K562 (cell line): ENCODE measurements around the gene PCED1B. TPM values are rescaled to one million over a fixed set of nuclear protein-coding genes. Genes with fewer than 3 reads are reported as not detected.

Experiments used
- ATAC-seq: fragments of 200-7000 bp; cut with Tn5 transposase; 3 replicates; pipeline ENCODE4 v1.9.1; 2020; ENCODE audit warnings: moderate library complexity
- BruUV-seq: library from RNA; stranded (reverse); fragments of 400-500 nt; replicated peaks from 2 replicates; lab custom pipeline; 2021; lab: Mats Ljungman, UMichigan
- CTCF ChIA-PET: fragments of 300-600 bp; formaldehyde crosslinking; extraction: SDS; loops from one replicate; lab custom pipeline; 2021; ENCODE audit warnings: low intra/inter-chr PET ratio; lab: Yijun Ruan, JAX
- POLR2A ChIA-PET: fragments of 300-600, 350-650 bp; sonication (Branson Sonifier 250); formaldehyde crosslinking; extraction: SDS; loops from one replicate; lab custom pipeline; 2021; ENCODE audit warnings: antibody characterized with exemption, inconsistent platforms; lab: Yijun Ruan, JAX
- DNase-seq, 4 experiments: peaks; one replicate each; pipeline versions ENCODE4 v3.0.0 to v3.0.0-alpha.2; 2011 to 2018; ENCODE audit warnings: low spot score in 3 of 4, mixed read lengths in 3 of 4; ENCODE audit errors: extremely low read depth in 1 of 4
- FAIRE-seq: peaks from 2 replicates; lab custom pipeline; 2011; peaks lifted over from hg19 to GRCh38; lab: Jason Lieb, UNC
- H2AFZ ChIP-seq: 2 replicates; pipeline ENCODE4 v1.6.0; 2011; ENCODE audit warnings: low read depth, low read length, control low read depth, inconsistent platforms
- H3K27ac ChIP-seq: fragments of 200-600 bp; 3 replicates; pipeline ENCODE4 v1.8.0; 2011; ENCODE audit warnings: low read depth, mild to moderate bottlenecking, control low read depth, inconsistent platforms, low read length, moderate library complexity, mixed read lengths; ENCODE audit errors: extremely low read depth
- H3K27me3 ChIP-seq, 2 experiments: fragments of 300-600 bp in 1 of 2; 2 replicates in 1 of 2; 3 replicates in 1 of 2; pipeline versions ENCODE4 v1.6.0 to v1.8.0; 2011; ENCODE audit warnings: inconsistent platforms in 2 of 2, low read length in 2 of 2, mild to moderate bottlenecking in 1 of 2, mixed read lengths in 1 of 2, moderate library complexity in 1 of 2; ENCODE audit not compliant: control insufficient read depth in 2 of 2, insufficient read depth in 2 of 2
- H3K36me3 ChIP-seq: fragments of 300-600 bp; 3 replicates; pipeline ENCODE4 v1.8.0; 2011; ENCODE audit warnings: mild to moderate bottlenecking, low read length, inconsistent platforms; ENCODE audit not compliant: control insufficient read depth, insufficient read depth
- H3K4me1 ChIP-seq, 2 experiments: fragments of 200-600 bp in 1 of 2; replicated peaks in 1 of 2; 2 replicates in 1 of 2; 3 replicates in 1 of 2; pipeline versions ENCODE4 v1.5.1 to v1.8.0; 2011; ENCODE audit warnings: inconsistent platforms in 2 of 2, low read length in 2 of 2, mild to moderate bottlenecking in 1 of 2, mixed read lengths in 1 of 2, moderate library complexity in 1 of 2; ENCODE audit not compliant: control insufficient read depth in 2 of 2, insufficient read depth in 2 of 2
- H3K4me2 ChIP-seq: 2 replicates; pipeline ENCODE4 v1.6.1; 2011; ENCODE audit warnings: low read length, control low read depth, inconsistent platforms, mixed read lengths; ENCODE audit not compliant: insufficient read depth
- H3K4me3 ChIP-seq: fragments of 200-600 bp; sonication (generic), shearing (Covaris generic); 2 replicates; pipeline ENCODE4 v1.5.1; 2016; ENCODE audit warnings: control low read depth, inconsistent platforms
- H3K79me2 ChIP-seq: fragments of 200-600 bp; 3 replicates; pipeline ENCODE4 v1.8.0; 2011; ENCODE audit warnings: low read length, inconsistent platforms; ENCODE audit not compliant: control insufficient read depth, insufficient read depth
- H3K9ac ChIP-seq, 2 experiments: 2 replicates each; pipeline versions ENCODE4 v1.6.0 to v1.6.1; 2011; ENCODE audit warnings: low read depth in 2 of 2, low read length in 2 of 2, control low read depth in 1 of 2, inconsistent platforms in 1 of 2, mild to moderate bottlenecking in 1 of 2, mixed read lengths in 1 of 2; ENCODE audit not compliant: insufficient read depth in 1 of 2
- H3K9me1 ChIP-seq: one replicate; pipeline ENCODE4 v1.6.0; 2011; ENCODE audit warnings: inconsistent platforms, mild to moderate bottlenecking, low read length, moderate library complexity; ENCODE audit not compliant: control insufficient read depth, insufficient read depth
- H3K9me3 ChIP-seq: replicated peaks from 2 replicates; pipeline ENCODE4 v1.5.1; 2011; ENCODE audit warnings: low read depth, low read length, inconsistent platforms; ENCODE audit not compliant: control insufficient read depth, insufficient read depth
- H4K20me1 ChIP-seq: replicated peaks from 2 replicates; pipeline ENCODE4 v1.6.1; 2011; ENCODE audit warnings: low read length, inconsistent platforms, mixed read lengths; ENCODE audit not compliant: control insufficient read depth, insufficient read depth
- BRF1 ChIP-seq: IDR thresholded peaks from 3 replicates; pipeline ENCODE4 v1.6.1; 2011; ENCODE audit warnings: borderline replicate concordance, mild to moderate bottlenecking; ENCODE audit not compliant: insufficient read length; ENCODE audit errors: extremely low read depth
- FIP1L1 ChIP-seq: fragments of 200-400 bp; formaldehyde crosslinking; IDR thresholded peaks from 2 replicates; pipeline ENCODE4 v1.6.1; 2018; ENCODE audit warnings: mild to moderate bottlenecking, low read depth, low read length; ENCODE audit not compliant: poor library complexity, severe bottlenecking
- LEF1 ChIP-seq: fragments of 450-650 bp; IDR thresholded peaks from 2 replicates; pipeline ENCODE4 v1.6.1; 2016; ENCODE audit warnings: mild to moderate bottlenecking
- ZEB2 ChIP-seq: fragments of 450-650 bp; IDR thresholded peaks from 2 replicates; pipeline ENCODE4 v1.6.1; 2016
- ZNF717 ChIP-seq: fragments of 250-450 bp; sonication (Bioruptor Pico); IDR thresholded peaks from 2 replicates; pipeline ENCODE4 v1.5.0; 2021
- WGBS: fragments of 100-300 bp; shearing (Covaris generic); methylation state at CpG from one replicate; pipeline ENCODE4 v1.1.6; 2016; ENCODE audit warnings: low coverage, mixed read lengths; ENCODE audit not compliant: insufficient coverage; ENCODE audit errors: missing lambda C conversion rate; 5-methylcytosine and 5-hydroxymethylcytosine counted together
- in situ Hi-C: fragments of 300-500 bp; cut with MboI; formaldehyde crosslinking; loops from 4 replicates; pipeline ENCODE4 v1.15.0; 2018; ENCODE audit warnings: inconsistent platforms, mixed read lengths
- intact Hi-C: fragments of 100-400 bp; cut with micrococcal nuclease; formaldehyde crosslinking; loops from 2 replicates; pipeline ENCODE4 v1.14.2; 2022
- polyA plus RNA-seq, 8 experiments: library from polyadenylated mRNA; depleted of rRNA in 4 of 8; stranded (reverse) in 5 of 8; unstranded in 3 of 8; fragments of >200 nt; fragmentation: Nextera tagmentation in 2 of 8; fragmentation: Illumina TruSeq in 1 of 8; extraction: Ambion mirVana in 2 of 8; extraction: Trizol in 1 of 8; gene quantifications; 2 replicates each; pipeline versions ENCODE4 v1.2.1 to v1.2.3, GENCODE V29; 2011 to 2014; ENCODE audit warnings: inconsistent platforms in 1 of 8, missing spikeins in 1 of 8
- total RNA-seq, 7 experiments: library from RNA; depleted of rRNA in 6 of 7; stranded (reverse); fragments of >200 nt in 6 of 7; fragmentation: Illumina TruSeq in 2 of 7; extraction: Trizol in 2 of 7; gene quantifications; 2 replicates each; pipeline versions ENCODE4 v1.2.1 to v1.2.3, GENCODE V29; 2011 to 2021; ENCODE audit warnings: low replicate concordance in 1 of 7
- TF ChIP-seq, protein P1 (sequence below): fragments of 450-650 bp; formaldehyde crosslinking; IDR thresholded peaks from 2 replicates; pipeline ENCODE4 v1.4.0; 2020; ENCODE audit warnings: mild to moderate bottlenecking, mixed read lengths
- TF ChIP-seq, protein P2 (sequence below): fragments of 250-450 bp; sonication (Bioruptor Pico); IDR thresholded peaks from 2 replicates; pipeline ENCODE4 v1.4.0; 2020
- TF ChIP-seq, protein P3 (sequence below): sonication (generic); formaldehyde crosslinking; IDR thresholded peaks from 2 replicates; pipeline ENCODE4 v1.8.0; 2023; ENCODE audit warnings: mild to moderate bottlenecking, missing genetic modification reagents
- TF ChIP-seq, protein P4 (sequence below): sonication (generic); formaldehyde crosslinking; IDR thresholded peaks from 2 replicates; pipeline ENCODE4 v1.8.1; 2023; ENCODE audit warnings: mild to moderate bottlenecking, missing genetic modification reagents

PCED1B gene
- total and polyA plus RNA-seq, 9 of the 15 experiments (the other 6 are each of a cell fraction or from before 2014, with no cell fraction given): 1.2 to 9.3 (median 2.5) TPM

DNA sequence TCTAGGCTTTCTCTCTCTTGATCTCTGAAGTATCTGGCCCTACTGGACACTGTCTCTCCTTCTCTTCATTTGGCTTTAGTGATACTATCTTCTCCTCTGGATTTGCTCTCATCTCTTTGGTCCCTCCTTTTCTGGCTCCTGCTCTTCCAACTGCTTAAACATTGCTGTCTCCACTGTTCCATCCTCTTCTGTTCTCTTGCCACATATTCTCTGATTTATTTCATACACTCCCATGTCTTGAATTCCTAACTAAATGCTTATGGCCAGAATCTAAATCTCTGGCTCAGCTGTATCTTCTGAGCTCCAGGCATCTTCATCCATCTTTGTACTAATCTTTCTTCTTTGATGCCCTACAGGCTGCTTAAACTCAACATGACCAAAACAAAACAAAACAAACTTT lies 25.5 kb upstream of the PCED1B start (continued):
- TF ChIP-seq ZNF717 (CRISPR knock-in tag) (no peak), BRF1 (no peak)
- TF ChIP-seq, protein P1, sequence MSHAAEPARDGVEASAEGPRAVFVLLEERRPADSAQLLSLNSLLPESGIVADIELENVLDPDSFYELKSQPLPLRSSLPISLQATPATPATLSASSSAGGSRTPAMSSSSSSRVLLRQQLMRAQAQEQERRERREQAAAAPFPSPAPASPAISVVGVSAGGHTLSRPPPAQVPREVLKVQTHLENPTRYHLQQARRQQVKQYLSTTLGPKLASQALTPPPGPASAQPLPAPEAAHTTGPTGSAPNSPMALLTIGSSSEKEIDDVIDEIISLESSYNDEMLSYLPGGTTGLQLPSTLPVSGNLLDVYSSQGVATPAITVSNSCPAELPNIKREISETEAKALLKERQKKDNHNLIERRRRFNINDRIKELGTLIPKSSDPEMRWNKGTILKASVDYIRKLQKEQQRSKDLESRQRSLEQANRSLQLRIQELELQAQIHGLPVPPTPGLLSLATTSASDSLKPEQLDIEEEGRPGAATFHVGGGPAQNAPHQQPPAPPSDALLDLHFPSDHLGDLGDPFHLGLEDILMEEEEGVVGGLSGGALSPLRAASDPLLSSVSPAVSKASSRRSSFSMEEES: no peak
- TF ChIP-seq, protein P2, sequence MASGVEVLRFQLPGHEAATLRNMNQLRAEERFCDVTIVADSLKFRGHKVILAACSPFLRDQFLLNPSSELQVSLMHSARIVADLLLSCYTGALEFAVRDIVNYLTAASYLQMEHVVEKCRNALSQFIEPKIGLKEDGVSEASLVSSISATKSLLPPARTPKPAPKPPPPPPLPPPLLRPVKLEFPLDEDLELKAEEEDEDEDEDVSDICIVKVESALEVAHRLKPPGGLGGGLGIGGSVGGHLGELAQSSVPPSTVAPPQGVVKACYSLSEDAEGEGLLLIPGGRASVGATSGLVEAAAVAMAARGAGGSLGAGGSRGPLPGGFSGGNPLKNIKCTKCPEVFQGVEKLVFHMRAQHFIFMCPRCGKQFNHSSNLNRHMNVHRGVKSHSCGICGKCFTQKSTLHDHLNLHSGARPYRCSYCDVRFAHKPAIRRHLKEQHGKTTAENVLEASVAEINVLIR (CRISPR knock-in tag): no peak

DNA sequence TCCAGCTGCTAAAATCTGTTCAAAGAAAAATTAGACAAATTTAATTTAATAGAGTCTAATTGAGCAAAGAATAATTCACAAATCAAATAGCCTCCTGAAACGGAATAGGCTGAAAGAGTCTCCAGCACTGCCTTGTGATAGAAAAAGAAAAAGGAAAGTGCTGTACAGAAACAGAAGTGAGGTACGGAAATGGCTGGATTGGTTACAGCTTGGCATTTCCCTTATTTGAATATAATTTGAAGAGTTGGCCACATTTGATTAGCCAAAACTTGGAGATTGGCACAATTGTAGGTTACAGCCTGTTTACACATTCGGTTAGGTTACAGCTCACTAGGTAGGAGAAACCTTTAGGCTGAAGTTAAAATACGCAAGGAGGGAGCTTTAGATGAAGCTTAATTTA lies 24.8 kb upstream of the PCED1B start:
- POLR2A ChIA-PET: interaction anchor here (2.3 kb wide), 1 partner anchor 16 kb away, joined by 6 read pairs; no protein-coding TSS in a partner anchor
- CTCF ChIA-PET: no interaction called here
- intact Hi-C loops: no loop called here
- no peak for FAIRE-seq
- 31% methylated on average over 4 of the region's 4 CpGs for whole genome bisulfite sequencing
- BruUV-seq: no TSS peak
- no peak for ATAC-seq
- no peak overlapping the region for H2AFZ ChIP-seq
- H3K9ac ChIP-seq: no peak overlapping the region
- no peak overlapping the region for H3K4me2 ChIP-seq
- no peaks in the 10 kb centered on the region for H3K9me1 ChIP-seq
- peaks cover 3% of the 10 kb centered on the region for H3K9me3 ChIP-seq
- in situ Hi-C loops: no loop called here
- H4K20me1 ChIP-seq: no peaks in the 10 kb centered on the region
- H3K27me3 ChIP-seq: no peaks in the 10 kb centered on the region
- no peaks in the 10 kb centered on the region for H3K36me3 ChIP-seq
- H3K4me3 ChIP-seq: no peak overlapping the region
- no peak for DNase-seq
- H3K27ac ChIP-seq: no peak overlapping the region
- H3K79me2 ChIP-seq: no peaks in the 10 kb centered on the region
- peaks cover 0 to 9% of the 10 kb centered on the region in 2 experiments; a peak in 2 of 5 replicates for H3K4me1 ChIP-seq
- no peak for TF ChIP-seq FIP1L1
- TF ChIP-seq, protein P3, sequence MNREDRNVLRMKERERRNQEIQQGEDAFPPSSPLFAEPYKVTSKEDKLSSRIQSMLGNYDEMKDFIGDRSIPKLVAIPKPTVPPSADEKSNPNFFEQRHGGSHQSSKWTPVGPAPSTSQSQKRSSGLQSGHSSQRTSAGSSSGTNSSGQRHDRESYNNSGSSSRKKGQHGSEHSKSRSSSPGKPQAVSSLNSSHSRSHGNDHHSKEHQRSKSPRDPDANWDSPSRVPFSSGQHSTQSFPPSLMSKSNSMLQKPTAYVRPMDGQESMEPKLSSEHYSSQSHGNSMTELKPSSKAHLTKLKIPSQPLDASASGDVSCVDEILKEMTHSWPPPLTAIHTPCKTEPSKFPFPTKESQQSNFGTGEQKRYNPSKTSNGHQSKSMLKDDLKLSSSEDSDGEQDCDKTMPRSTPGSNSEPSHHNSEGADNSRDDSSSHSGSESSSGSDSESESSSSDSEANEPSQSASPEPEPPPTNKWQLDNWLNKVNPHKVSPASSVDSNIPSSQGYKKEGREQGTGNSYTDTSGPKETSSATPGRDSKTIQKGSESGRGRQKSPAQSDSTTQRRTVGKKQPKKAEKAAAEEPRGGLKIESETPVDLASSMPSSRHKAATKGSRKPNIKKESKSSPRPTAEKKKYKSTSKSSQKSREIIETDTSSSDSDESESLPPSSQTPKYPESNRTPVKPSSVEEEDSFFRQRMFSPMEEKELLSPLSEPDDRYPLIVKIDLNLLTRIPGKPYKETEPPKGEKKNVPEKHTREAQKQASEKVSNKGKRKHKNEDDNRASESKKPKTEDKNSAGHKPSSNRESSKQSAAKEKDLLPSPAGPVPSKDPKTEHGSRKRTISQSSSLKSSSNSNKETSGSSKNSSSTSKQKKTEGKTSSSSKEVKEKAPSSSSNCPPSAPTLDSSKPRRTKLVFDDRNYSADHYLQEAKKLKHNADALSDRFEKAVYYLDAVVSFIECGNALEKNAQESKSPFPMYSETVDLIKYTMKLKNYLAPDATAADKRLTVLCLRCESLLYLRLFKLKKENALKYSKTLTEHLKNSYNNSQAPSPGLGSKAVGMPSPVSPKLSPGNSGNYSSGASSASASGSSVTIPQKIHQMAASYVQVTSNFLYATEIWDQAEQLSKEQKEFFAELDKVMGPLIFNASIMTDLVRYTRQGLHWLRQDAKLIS (CRISPR knock-in tag): no peak
- TF ChIP-seq, protein P4, sequence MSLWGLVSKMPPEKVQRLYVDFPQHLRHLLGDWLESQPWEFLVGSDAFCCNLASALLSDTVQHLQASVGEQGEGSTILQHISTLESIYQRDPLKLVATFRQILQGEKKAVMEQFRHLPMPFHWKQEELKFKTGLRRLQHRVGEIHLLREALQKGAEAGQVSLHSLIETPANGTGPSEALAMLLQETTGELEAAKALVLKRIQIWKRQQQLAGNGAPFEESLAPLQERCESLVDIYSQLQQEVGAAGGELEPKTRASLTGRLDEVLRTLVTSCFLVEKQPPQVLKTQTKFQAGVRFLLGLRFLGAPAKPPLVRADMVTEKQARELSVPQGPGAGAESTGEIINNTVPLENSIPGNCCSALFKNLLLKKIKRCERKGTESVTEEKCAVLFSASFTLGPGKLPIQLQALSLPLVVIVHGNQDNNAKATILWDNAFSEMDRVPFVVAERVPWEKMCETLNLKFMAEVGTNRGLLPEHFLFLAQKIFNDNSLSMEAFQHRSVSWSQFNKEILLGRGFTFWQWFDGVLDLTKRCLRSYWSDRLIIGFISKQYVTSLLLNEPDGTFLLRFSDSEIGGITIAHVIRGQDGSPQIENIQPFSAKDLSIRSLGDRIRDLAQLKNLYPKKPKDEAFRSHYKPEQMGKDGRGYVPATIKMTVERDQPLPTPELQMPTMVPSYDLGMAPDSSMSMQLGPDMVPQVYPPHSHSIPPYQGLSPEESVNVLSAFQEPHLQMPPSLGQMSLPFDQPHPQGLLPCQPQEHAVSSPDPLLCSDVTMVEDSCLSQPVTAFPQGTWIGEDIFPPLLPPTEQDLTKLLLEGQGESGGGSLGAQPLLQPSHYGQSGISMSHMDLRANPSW (CRISPR knock-in tag): no peak
- no peak for TF ChIP-seq LEF1
- TF ChIP-seq ZEB2: no peak
